Adrenal gland (tissue), 12 donors: Measurements from ENCODE around the gene UNC13C. TPM values are rescaled to one million over a fixed set of nuclear protein-coding genes. Genes with fewer than 3 reads are reported as not detected.

Source experiments
- DNase-seq, 7 donors: peaks; one replicate each; pipeline ENCODE4 v3.0.0-alpha.2; 2019 to 2020
- H3K27ac ChIP-seq, 5 donors: fragments of 200-600 bp; sonication (generic) in 4 of 5; 1 replicate in 3 of 5; 2 replicates in 2 of 5; pipeline versions ENCODE4 v1.5.1 to v1.8.0; 2016 to 2020; ENCODE audit warnings: mild to moderate bottlenecking in 1 of 5
- H3K27me3 ChIP-seq: fragments of 200-600 bp; 2 replicates; pipeline ENCODE4 v1.8.0; 2021
- H3K36me3 ChIP-seq, 2 donors: fragments of 200-600 bp; replicated peaks in 1 of 2; 1 replicate in 1 of 2; 2 replicates in 1 of 2; pipeline versions ENCODE4 v1.5.1 to v1.8.0; 2018 to 2022
- H3K4me1 ChIP-seq, 2 donors: fragments of 200-600 bp; replicated peaks in 1 of 2; 1 replicate in 1 of 2; 2 replicates in 1 of 2; pipeline versions ENCODE4 v1.5.1 to v1.8.0; 2018 to 2021
- H3K4me3 ChIP-seq, 4 donors: fragments of 200-600 bp; sonication (generic) in 3 of 4; one replicate each; pipeline ENCODE4 v1.5.1; 2016 to 2018
- H3K9me3 ChIP-seq, 3 donors: fragments of 200-600 bp; sonication (generic) in 1 of 3; replicated peaks in 1 of 3; 1 replicate in 2 of 3; 2 replicates in 1 of 3; pipeline versions ENCODE4 v1.5.1 to v1.8.0; 2016 to 2021
- CTCF ChIP-seq, 6 experiments: fragments of 450-650 bp in 4 of 6; fragments of 200-600 bp in 2 of 6; sonication (generic) in 1 of 6; IDR thresholded peaks; 1 replicate in 5 of 6; 2 replicates in 1 of 6; pipeline versions ENCODE4 v1.5.1 to v1.8.0; 2016 to 2021; ENCODE audit warnings: antibody characterized with exemption in 6 of 6, mild to moderate bottlenecking in 2 of 6, moderate library complexity in 1 of 6
- POLR2A ChIP-seq, 2 donors: fragments of 450-650 bp; IDR thresholded peaks; one replicate each; pipeline ENCODE4 v1.6.1; 2017; ENCODE audit warnings: antibody characterized with exemption in 2 of 2, mild to moderate bottlenecking in 2 of 2, moderate library complexity in 1 of 2
- WGBS, 4 donors: extraction: QIAGEN DNeasy Blood & Tissue Kit in 2 of 4; methylation state at CpG; one replicate each; pipeline versions ENCODE4 v1.1.5 to v1.1.7; 2013 to 2017; 5-methylcytosine and 5-hydroxymethylcytosine counted together
- intact Hi-C, 2 donors: fragments of 100-400 bp; cut with DNase I; formaldehyde crosslinking; loops; one replicate each; pipeline versions ENCODE4 v1.14.1 to v1.15.0; 2022 to 2023
- polyA plus RNA-seq, 3 donors: library from polyadenylated mRNA; stranded (reverse); fragments of 200-250 nt in 2 of 3; fragments of 350-450 nt in 1 of 3; fragmentation: Illumina TruSeq in 1 of 3; extraction: RNeasy Lipid Tissue Mini Kit (QIAGEN cat#74804) in 1 of 3; gene quantifications; one replicate each; pipeline ENCODE4 v1.2.3, GENCODE V29; 2013 to 2014
- total RNA-seq, 9 donors: library from RNA; depleted of rRNA in 4 of 9; stranded (reverse); fragments of >200 nt in 4 of 9; fragments of 120-200 nt in 1 of 9; fragmentation: NEBNext Ultra II Directional in 1 of 9; extraction: Animal tissue kit (Norgen Biotek cat#: 25700) in 1 of 9; gene quantifications; one replicate each; pipeline versions ENCODE4 v1.1.0 to v1.2.4, GENCODE V29; 2013 to 2023
- donor health status: healthy with polysubstance abuse.
- donor health status: Bipolar disorder and iron deficiency.
- donor health status: DM: yes; HTN: yes; CAD: no.
- donor health status: DM: no; HTN: no; CAD: no.
- donor health status: DM: no; HTN: no; CAD: no.
- donor health status: DM: yes; HTN: yes; CAD: no.

Gene UNC13C
- total and polyA plus RNA-seq, 12 donors = 0.04 to 0.61 (median 0.20) TPM; not detected in 4

- TF ChIP-seq POLR2A (IDR thresholded peaks at IDR 0.05) (no peak), CTCF (IDR thresholded peaks at IDR 0.05) (no peak)
- intact Hi-C loops = no loop called here
- H3K27me3 ChIP-seq = no peaks in the 10 kb centered on the region
- DNase-seq = no peak
- WGBS, 4 donors = 90 to 96% (median 93%) methylated on average over 4 of the region's 4 CpGs
- no peaks in the 10 kb centered on the region for H3K9me3 ChIP-seq
- H3K36me3 ChIP-seq = no peaks in the 10 kb centered on the region
- H3K4me3 ChIP-seq = no peak overlapping the region
- no peaks in the 10 kb centered on the region for H3K4me1 ChIP-seq
- no peak overlapping the region for H3K27ac ChIP-seq
Observed at GRCh38 chr15:54605556-54605955, 627.3 kb downstream of the UNC13C start.

DNA sequence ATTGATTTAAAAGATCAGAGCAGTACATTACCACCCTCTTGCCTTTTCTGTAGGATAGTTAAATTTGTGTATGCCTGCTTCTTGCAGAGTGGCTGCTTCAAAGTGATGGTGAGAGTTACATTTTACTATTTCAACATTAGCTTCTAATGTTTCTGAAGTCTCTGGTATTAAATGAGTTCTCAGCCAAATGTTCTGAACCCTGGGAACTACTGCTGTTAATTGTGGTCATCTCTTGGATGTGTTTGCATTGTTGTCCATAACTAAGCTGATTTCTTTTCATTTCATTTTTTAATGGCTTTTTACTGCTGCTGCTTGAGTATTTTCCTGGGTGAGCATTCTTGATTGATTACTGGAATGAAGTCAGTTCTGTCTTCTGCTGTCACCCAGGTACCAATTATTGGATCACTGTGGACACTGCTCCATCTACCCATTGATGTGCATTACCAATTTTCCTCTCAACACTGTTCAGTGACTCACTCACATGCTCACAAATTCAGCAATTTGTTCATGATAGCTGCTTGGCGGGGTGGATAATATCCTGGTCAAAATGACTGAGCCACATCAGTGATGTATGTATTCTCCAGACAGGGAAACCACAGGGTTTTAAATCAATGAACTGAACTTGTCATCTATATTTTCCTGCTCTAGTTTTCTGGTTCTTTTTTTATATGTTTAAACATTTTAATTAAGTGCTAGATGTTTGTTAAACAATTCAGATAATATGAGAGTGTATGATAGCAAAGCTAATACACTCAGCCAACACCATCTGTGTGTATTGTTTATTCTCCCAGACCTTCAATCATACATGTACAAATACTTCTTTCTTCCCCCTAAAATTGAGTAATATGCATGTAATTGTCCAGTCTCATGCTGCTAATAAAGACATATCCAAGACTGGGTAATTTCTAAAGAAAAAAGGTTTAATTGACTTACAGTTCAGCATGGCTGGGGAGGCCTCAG, 630.9 kb downstream of the UNC13C start:
- intact Hi-C loops = no loop called here
- WGBS, 4 donors = 58 to 89% (median 61%) methylated on average over 1 of the region's 1 CpG
- TF ChIP-seq POLR2A (IDR thresholded peaks at IDR 0.05) (no peak), CTCF (IDR thresholded peaks at IDR 0.05) (no peak)

DNA sequence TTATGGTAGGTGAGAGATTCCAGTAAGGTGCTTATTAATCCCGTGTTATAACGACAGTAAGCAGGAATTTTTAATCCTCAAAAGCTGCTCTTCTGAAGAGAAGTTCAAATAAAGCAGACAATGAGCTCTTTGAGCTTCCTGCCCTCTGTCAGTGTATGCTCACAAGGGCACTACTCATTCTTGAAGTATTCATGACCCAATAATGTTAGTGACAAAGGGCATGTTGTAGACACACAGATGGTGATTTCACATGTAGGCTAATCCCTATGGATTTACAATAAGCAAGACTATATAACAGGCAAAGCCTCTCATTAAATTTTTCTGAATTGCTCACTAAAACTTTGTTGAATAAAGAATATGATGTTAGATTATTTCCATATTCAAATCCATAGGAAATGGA, 639.9 kb downstream of the UNC13C start:
- H3K27me3 ChIP-seq = no peaks in the 10 kb centered on the region
- intact Hi-C loops = no loop called here
- no peak for DNase-seq
- no peaks in the 10 kb centered on the region for H3K36me3 ChIP-seq
- H3K27ac ChIP-seq = no peak overlapping the region
- H3K4me1 ChIP-seq = no peaks in the 10 kb centered on the region
- no peak overlapping the region for H3K4me3 ChIP-seq
- WGBS, 4 donors = 52 to 84% (median 59%) methylated on average over 2 of the region's 2 CpGs
- no peak for TF ChIP-seq POLR2A (IDR thresholded peaks at IDR 0.05)
- no peak for TF ChIP-seq CTCF (IDR thresholded peaks at IDR 0.05)
- H3K9me3 ChIP-seq = no peaks in the 10 kb centered on the region

More for the DNA sequence above, 630.9 kb downstream of the UNC13C start:
- Histone ChIP-seq H3K4me3 (no peak overlapping the region), H3K36me3 (no peaks in the 10 kb centered on the region), H3K27me3 (no peaks in the 10 kb centered on the region), H3K9me3 (no peaks in the 10 kb centered on the region), H3K4me1 (no peaks in the 10 kb centered on the region), H3K27ac (no peak overlapping the region)
- no peak for DNase-seq

GRCh38 chr15:54619180-54619579, 640.9 kb downstream of the UNC13C start:
- intact Hi-C loops = no loop called here
- 75 to 85% (median 79%) methylated on average over 3 of the region's 3 CpGs for WGBS, 4 donors
- no peaks in the 10 kb centered on the region for H3K9me3 ChIP-seq

More at GRCh38 chr15:54619180-54619579, 640.9 kb downstream of the UNC13C start:
- H3K4me3 ChIP-seq = no peak overlapping the region
- no peaks in the 10 kb centered on the region for H3K36me3 ChIP-seq
- H3K4me1 ChIP-seq = no peaks in the 10 kb centered on the region
- no peaks in the 10 kb centered on the region for H3K27me3 ChIP-seq
- H3K27ac ChIP-seq = no peak overlapping the region
- DNase-seq = no peak
- TF ChIP-seq CTCF (IDR thresholded peaks at IDR 0.05) (no peak), POLR2A (IDR thresholded peaks at IDR 0.05) (no peak)
